ENCODE results near the gene PPP1R26.
"Not testable (repeated sequence)": the region's sequence is repeated elsewhere in the genome, so short reads cannot be mapped to it uniquely, and the experiment has no call there.

PPP1R26 gene

GRCh38 chr9:135521608-135522095 lies 42.1 kb downstream of the PPP1R26 start:
- no peak for DNase-seq (ENCODE audit: low read depth)

GRCh38 chr9:135522137-135522877 lies 42.7 kb downstream of the PPP1R26 start:
- DNase-seq (ENCODE audit: low read depth), result no peak

GRCh38 chr9:135522931-135523330 lies 43.3 kb downstream of the PPP1R26 start:
- no peak for DNase-seq (ENCODE audit: low read depth)

GRCh38 chr9:135523521-135524129 lies 44.0 kb downstream of the PPP1R26 start:
- no peak for DNase-seq (ENCODE audit: low read depth)

- DNase-seq (ENCODE audit: low read depth), result no peak
Measured at GRCh38 chr9:135524130-135524861, 44.7 kb downstream of the PPP1R26 start.

- no peak for DNase-seq (ENCODE audit: low read depth)
Measured at GRCh38 chr9:135525241-135526088, 45.9 kb downstream of the PPP1R26 start.

GRCh38 chr9:135526089-135526729 lies 46.6 kb downstream of the PPP1R26 start:
- DNase-seq (ENCODE audit: low read depth), result no peak

- DNase-seq (ENCODE audit: low read depth), result no peak
Measured at GRCh38 chr9:135526730-135527571, 47.4 kb downstream of the PPP1R26 start.

GRCh38 chr9:135528842-135529435 lies 49.4 kb downstream of the PPP1R26 start:
- not testable (repeated sequence) for DNase-seq (ENCODE audit: low read depth)

- DNase-seq (ENCODE audit: low read depth), result no peak
Measured at GRCh38 chr9:135530146-135530545, 50.6 kb downstream of the PPP1R26 start.

GRCh38 chr9:135531096-135531495 lies 51.5 kb downstream of the PPP1R26 start:
- DNase-seq (ENCODE audit: low read depth), result no peak

GRCh38 chr9:135533113-135533512 lies 53.5 kb downstream of the PPP1R26 start:
- no peak for DNase-seq (ENCODE audit: low read depth)

- no peak for DNase-seq (ENCODE audit: low read depth)
Measured at GRCh38 chr9:135533674-135534073, 54.1 kb downstream of the PPP1R26 start.

- DNase-seq (ENCODE audit: low read depth), result not testable (repeated sequence)
Measured at GRCh38 chr9:135534192-135534711, 54.7 kb downstream of the PPP1R26 start.

- not testable (repeated sequence) for DNase-seq (ENCODE audit: low read depth)
Measured at GRCh38 chr9:135534826-135535225, 55.2 kb downstream of the PPP1R26 start.

- not testable (repeated sequence) for DNase-seq (ENCODE audit: low read depth)
Measured at GRCh38 chr9:135535631-135536030, 56.0 kb downstream of the PPP1R26 start.

GRCh38 chr9:135536216-135536615 lies 56.6 kb downstream of the PPP1R26 start:
- DNase-seq (ENCODE audit: low read depth), result peak; percentile 82
